C4-2B (cell line): ENCODE data around the gene IGLL5.

Experiments used
- ZFX ChIP-seq: fragments of 450-650 bp; IDR thresholded peaks from 2 replicates; pipeline ENCODE4 v1.6.1; 2017
- TF ChIP-seq, protein P1 (sequence below): fragments of 450-650 bp; conservative IDR thresholded peaks from 2 replicates; pipeline ENCODE4 v1.5.1; 2017; ENCODE audit warnings: mild to moderate bottlenecking

GRCh38 chr22:22944268-22944985 is 56.8 kb downstream of the IGLL5 start:
- TF ChIP-seq, protein P1, sequence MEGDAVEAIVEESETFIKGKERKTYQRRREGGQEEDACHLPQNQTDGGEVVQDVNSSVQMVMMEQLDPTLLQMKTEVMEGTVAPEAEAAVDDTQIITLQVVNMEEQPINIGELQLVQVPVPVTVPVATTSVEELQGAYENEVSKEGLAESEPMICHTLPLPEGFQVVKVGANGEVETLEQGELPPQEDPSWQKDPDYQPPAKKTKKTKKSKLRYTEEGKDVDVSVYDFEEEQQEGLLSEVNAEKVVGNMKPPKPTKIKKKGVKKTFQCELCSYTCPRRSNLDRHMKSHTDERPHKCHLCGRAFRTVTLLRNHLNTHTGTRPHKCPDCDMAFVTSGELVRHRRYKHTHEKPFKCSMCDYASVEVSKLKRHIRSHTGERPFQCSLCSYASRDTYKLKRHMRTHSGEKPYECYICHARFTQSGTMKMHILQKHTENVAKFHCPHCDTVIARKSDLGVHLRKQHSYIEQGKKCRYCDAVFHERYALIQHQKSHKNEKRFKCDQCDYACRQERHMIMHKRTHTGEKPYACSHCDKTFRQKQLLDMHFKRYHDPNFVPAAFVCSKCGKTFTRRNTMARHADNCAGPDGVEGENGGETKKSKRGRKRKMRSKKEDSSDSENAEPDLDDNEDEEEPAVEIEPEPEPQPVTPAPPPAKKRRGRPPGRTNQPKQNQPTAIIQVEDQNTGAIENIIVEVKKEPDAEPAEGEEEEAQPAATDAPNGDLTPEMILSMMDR: no peak
- TF ChIP-seq ZFX: no peak
